Measurements from ENCODE around the gene PUM2. TPM values are rescaled to one million over a fixed set of nuclear protein-coding genes. Genes with fewer than 3 reads are reported as not detected.
A peak's percentile ranks its signal among the peaks of the same experiment; 100 is the strongest.

PUM2 gene
- total and polyA plus RNA-seq, 2 of the 13 experiments (the other 11 are each of a cell fraction or from before 2014, with no cell fraction given): 69.6 to 69.8 TPM

GRCh38 chr2:20378891-20379519, 28.4 kb upstream of the PUM2 start (continued):
- TF ChIP-seq ZNF567 (CRISPR knock-in tag; IDR thresholded peaks at IDR 0.05; ENCODE audit: borderline replicate concordance): peak; percentile 45; the same call in 1 of the 2 replicates
- no peak for TF ChIP-seq ZXDC (CRISPR knock-in tag; IDR thresholded peaks at IDR 0.05)
- 0 out of 2 replicates have a peak, but pooled peaks have one; percentile 22 for TF ChIP-seq ZNF431 (CRISPR knock-in tag; IDR thresholded peaks at IDR 0.05; ENCODE audit: borderline replicate concordance, low read depth)
- no peak for TF ChIP-seq GMEB2 (CRISPR knock-in tag; IDR thresholded peaks at IDR 0.05; ENCODE audit: low read depth)
- no peak for TF ChIP-seq MAZ (IDR thresholded peaks at IDR 0.05; ENCODE audit: borderline replicate concordance, low read depth, low read length)
- TF ChIP-seq MAZ (CRISPR knock-in tag; IDR thresholded peaks at IDR 0.05; ENCODE audit: low read depth): peak; percentile 70; the same call in 1 of the 2 replicates
- peak; percentile 75 for TF ChIP-seq SALL1 (CRISPR knock-in tag; IDR thresholded peaks at IDR 0.05)
- TF ChIP-seq ZBTB38 (CRISPR knock-in tag; IDR thresholded peaks at IDR 0.05): no peak
- no peak for TF ChIP-seq ZFP41 (CRISPR knock-in tag; IDR thresholded peaks at IDR 0.05; ENCODE audit: borderline replicate concordance)
- TF ChIP-seq TAF15 (IDR thresholded peaks at IDR 0.05; ENCODE audit: low read depth, low read length, poor library complexity, severe bottlenecking): no peak
- TF ChIP-seq ZNF3 (CRISPR knock-in tag; IDR thresholded peaks at IDR 0.05): no peak
- TF ChIP-seq CBX5 (CRISPR knock-in tag; IDR thresholded peaks at IDR 0.05; ENCODE audit: borderline replicate concordance): peak; percentile 69; the same call in 1 of the 2 replicates
- no peak for TF ChIP-seq KLF12 (CRISPR knock-in tag; IDR thresholded peaks at IDR 0.05; ENCODE audit: borderline replicate concordance)
- no peak for TF ChIP-seq ATF4 (CRISPR knock-in tag; IDR thresholded peaks at IDR 0.05)
- TF ChIP-seq FUBP1 (CRISPR knock-in tag; IDR thresholded peaks at IDR 0.05; ENCODE audit: borderline replicate concordance): no peak
- no peak for TF ChIP-seq CBFB (CRISPR knock-in tag; IDR thresholded peaks at IDR 0.05)
- no peak for TF ChIP-seq ZNF496 (CRISPR knock-in tag; IDR thresholded peaks at IDR 0.05; ENCODE audit: insufficient replicate concordance)
- TF ChIP-seq ZNF773 (CRISPR knock-in tag; IDR thresholded peaks at IDR 0.05; ENCODE audit: borderline replicate concordance): no peak
- 0 out of 2 replicates have a peak, but pooled peaks have one; percentile 22 for TF ChIP-seq ZBTB7A (CRISPR knock-in tag; IDR thresholded peaks at IDR 0.05)
- TF ChIP-seq RORA (CRISPR knock-in tag; IDR thresholded peaks at IDR 0.05): no peak
- TF ChIP-seq MAFK (conservative IDR thresholded peaks at IDR 0.05 in 1 of 2, IDR thresholded peaks at IDR 0.05 in 1 of 2; ENCODE audit: low read length in 2 of 2): no peak
- no peak for TF ChIP-seq ATF3 (CRISPR knock-in tag; IDR thresholded peaks at IDR 0.05)
